Effector memory CD4-positive, alpha-beta T cell (primary cell): ENCODE results near the gene U2SURP.

Experiments
- DNase-seq, 3 donors: peaks; one replicate each; pipeline ENCODE4 v3.0.0-alpha.2; 2020
- H3K27ac ChIP-seq: 2 replicates; pipeline ENCODE4 v1.7.0; 2013; ENCODE audit warnings: mild to moderate bottlenecking, low read length, moderate library complexity; ENCODE audit not compliant: insufficient read depth, poor library complexity, severe bottlenecking
- H3K27me3 ChIP-seq: replicated peaks from 2 replicates; pipeline ENCODE4 v1.7.0; 2013; ENCODE audit warnings: mild to moderate bottlenecking, low read length; ENCODE audit not compliant: insufficient read depth, control insufficient read depth, poor library complexity, severe bottlenecking
- H3K36me3 ChIP-seq: 2 replicates; pipeline ENCODE4 v1.7.0; 2013; ENCODE audit warnings: mild to moderate bottlenecking, low read length, moderate library complexity; ENCODE audit not compliant: control insufficient read depth, insufficient read depth
- H3K4me1 ChIP-seq: 2 replicates; pipeline ENCODE4 v1.7.0; 2013; ENCODE audit warnings: low read length, mild to moderate bottlenecking; ENCODE audit not compliant: control insufficient read depth, insufficient read depth, poor library complexity, severe bottlenecking
- H3K4me3 ChIP-seq: 2 replicates; pipeline ENCODE4 v1.7.0; 2013; ENCODE audit warnings: low read length, low read depth, mild to moderate bottlenecking; ENCODE audit not compliant: insufficient read depth, poor library complexity, severe bottlenecking
- H3K9me3 ChIP-seq: 2 replicates; pipeline ENCODE4 v1.7.0; 2013; ENCODE audit warnings: mild to moderate bottlenecking, low read length, moderate library complexity; ENCODE audit not compliant: control insufficient read depth

The U2SURP gene

GRCh38 chr3:143092191-143092590 lies 90.8 kb downstream of the U2SURP start:
- Histone ChIP-seq H3K4me1 (no peaks in the 10 kb centered on the region), H3K27me3 (no peaks in the 10 kb centered on the region), H3K9me3 (no peaks in the 10 kb centered on the region), H3K36me3 (no peaks in the 10 kb centered on the region), H3K4me3 (no peak overlapping the region), H3K27ac (no peak overlapping the region)
- no peak for DNase-seq

- Histone ChIP-seq H3K27ac (no peak overlapping the region), H3K36me3 (no peaks in the 10 kb centered on the region), H3K9me3 (no peaks in the 10 kb centered on the region), H3K4me1 (no peaks in the 10 kb centered on the region), H3K4me3 (no peak overlapping the region), H3K27me3 (no peaks in the 10 kb centered on the region)
- no peak for DNase-seq
Measured at GRCh38 chr3:143095813-143096212, 94.4 kb downstream of the U2SURP start.

- Histone ChIP-seq H3K4me1 (no peaks in the 10 kb centered on the region), H3K4me3 (no peak overlapping the region), H3K27me3 (no peaks in the 10 kb centered on the region), H3K27ac (no peak overlapping the region), H3K9me3 (no peaks in the 10 kb centered on the region), H3K36me3 (no peaks in the 10 kb centered on the region)
- no peak for DNase-seq
Measured at GRCh38 chr3:143098032-143098764, 96.8 kb downstream of the U2SURP start.

- Histone ChIP-seq H3K27me3 (no peaks in the 10 kb centered on the region), H3K4me3 (no peak overlapping the region), H3K9me3 (no peaks in the 10 kb centered on the region), H3K27ac (no peak overlapping the region), H3K4me1 (no peaks in the 10 kb centered on the region), H3K36me3 (no peaks in the 10 kb centered on the region)
- DNase-seq = no peak
Measured at GRCh38 chr3:143099210-143099609, 97.8 kb downstream of the U2SURP start.

GRCh38 chr3:143099690-143100089 lies 98.3 kb downstream of the U2SURP start:
- no peaks in the 10 kb centered on the region for H3K36me3 ChIP-seq
- no peak overlapping the region for H3K27ac ChIP-seq
- no peaks in the 10 kb centered on the region for H3K9me3 ChIP-seq
- DNase-seq = no peak
- H3K4me1 ChIP-seq = no peaks in the 10 kb centered on the region
- H3K4me3 ChIP-seq = no peak overlapping the region
- no peaks in the 10 kb centered on the region for H3K27me3 ChIP-seq

- H3K4me3 ChIP-seq = no peak overlapping the region
- no peaks in the 10 kb centered on the region for H3K36me3 ChIP-seq
- peaks cover 5% of the 10 kb centered on the region for H3K9me3 ChIP-seq
- H3K27me3 ChIP-seq = no peaks in the 10 kb centered on the region
- H3K27ac ChIP-seq = no peak overlapping the region
- no peak for DNase-seq
- no peaks in the 10 kb centered on the region for H3K4me1 ChIP-seq
Measured at GRCh38 chr3:143100451-143100850, 99.1 kb downstream of the U2SURP start.

GRCh38 chr3:143101792-143102381 lies 100.5 kb downstream of the U2SURP start:
- Histone ChIP-seq H3K36me3 (no peaks in the 10 kb centered on the region), H3K27me3 (no peaks in the 10 kb centered on the region), H3K4me1 (no peaks in the 10 kb centered on the region), H3K4me3 (no peak overlapping the region), H3K9me3 (peaks cover 5% of the 10 kb centered on the region), H3K27ac (no peak overlapping the region)
- no peak for DNase-seq

- Histone ChIP-seq H3K9me3 (peaks cover 5% of the 10 kb centered on the region), H3K36me3 (no peaks in the 10 kb centered on the region), H3K4me1 (no peaks in the 10 kb centered on the region), H3K27me3 (no peaks in the 10 kb centered on the region), H3K4me3 (no peak overlapping the region), H3K27ac (no peak overlapping the region)
- DNase-seq = no peak
Measured at GRCh38 chr3:143103652-143104051, 102.3 kb downstream of the U2SURP start.

- Histone ChIP-seq H3K27ac (no peak overlapping the region), H3K4me1 (no peaks in the 10 kb centered on the region), H3K9me3 (peaks cover 5% of the 10 kb centered on the region), H3K27me3 (no peaks in the 10 kb centered on the region), H3K4me3 (no peak overlapping the region), H3K36me3 (no peaks in the 10 kb centered on the region)
- DNase-seq = no peak
Measured at GRCh38 chr3:143105170-143105569, 103.8 kb downstream of the U2SURP start.

GRCh38 chr3:143109861-143110260 lies 108.5 kb downstream of the U2SURP start:
- H3K36me3 ChIP-seq = no peaks in the 10 kb centered on the region
- H3K9me3 ChIP-seq = peaks cover 5% of the 10 kb centered on the region
- no peaks in the 10 kb centered on the region for H3K4me1 ChIP-seq
- no peak overlapping the region for H3K27ac ChIP-seq
- no peaks in the 10 kb centered on the region for H3K27me3 ChIP-seq
- no peak for DNase-seq
- no peak overlapping the region for H3K4me3 ChIP-seq
